Skeletal muscle tissue (tissue), 4 donors: ENCODE results near the gene JARID2. TPM values are rescaled to one million over a fixed set of nuclear protein-coding genes. Genes with fewer than 3 reads are reported as not detected.

Experiments used
- H3K27ac ChIP-seq: one replicate; pipeline ENCODE4 v1.7.0; 2013; ENCODE audit warnings: mild to moderate bottlenecking, low read depth, low read length, inconsistent platforms
- H3K27me3 ChIP-seq, 3 donors: one replicate each; pipeline ENCODE4 v1.7.0; 2013; ENCODE audit warnings: low read length in 3 of 3; ENCODE audit not compliant: control insufficient read depth in 3 of 3, insufficient read depth in 3 of 3
- H3K36me3 ChIP-seq, 3 donors: one replicate each; pipeline ENCODE4 v1.7.0; 2013; ENCODE audit warnings: low read length in 3 of 3; ENCODE audit not compliant: control insufficient read depth in 3 of 3, insufficient read depth in 3 of 3
- H3K4me1 ChIP-seq, 3 donors: one replicate each; pipeline ENCODE4 v1.7.0; 2013; ENCODE audit warnings: low read length in 3 of 3, mild to moderate bottlenecking in 3 of 3; ENCODE audit not compliant: control insufficient read depth in 3 of 3, insufficient read depth in 3 of 3
- H3K4me3 ChIP-seq, 3 donors: one replicate each; pipeline ENCODE4 v1.7.0; 2013; ENCODE audit warnings: low read length in 3 of 3
- H3K9ac ChIP-seq, 3 donors: one replicate each; pipeline ENCODE4 v1.7.0; 2013; ENCODE audit warnings: low read length in 3 of 3, mild to moderate bottlenecking in 3 of 3, moderate library complexity in 2 of 3, low read depth in 1 of 3
- H3K9me3 ChIP-seq, 3 donors: one replicate each; pipeline ENCODE4 v1.7.0; 2013; ENCODE audit warnings: low read length in 3 of 3; ENCODE audit not compliant: control insufficient read depth in 3 of 3
- total RNA-seq: library from RNA; depleted of rRNA; stranded (reverse); fragments of >200 nt; gene quantifications from one replicate; pipeline ENCODE4 v1.2.3, GENCODE V29; 2014
- donor health status: Osteomylitis.

JARID2 gene
- total RNA-seq, 1 donor from 2014 or later = 12.0 TPM

DNA sequence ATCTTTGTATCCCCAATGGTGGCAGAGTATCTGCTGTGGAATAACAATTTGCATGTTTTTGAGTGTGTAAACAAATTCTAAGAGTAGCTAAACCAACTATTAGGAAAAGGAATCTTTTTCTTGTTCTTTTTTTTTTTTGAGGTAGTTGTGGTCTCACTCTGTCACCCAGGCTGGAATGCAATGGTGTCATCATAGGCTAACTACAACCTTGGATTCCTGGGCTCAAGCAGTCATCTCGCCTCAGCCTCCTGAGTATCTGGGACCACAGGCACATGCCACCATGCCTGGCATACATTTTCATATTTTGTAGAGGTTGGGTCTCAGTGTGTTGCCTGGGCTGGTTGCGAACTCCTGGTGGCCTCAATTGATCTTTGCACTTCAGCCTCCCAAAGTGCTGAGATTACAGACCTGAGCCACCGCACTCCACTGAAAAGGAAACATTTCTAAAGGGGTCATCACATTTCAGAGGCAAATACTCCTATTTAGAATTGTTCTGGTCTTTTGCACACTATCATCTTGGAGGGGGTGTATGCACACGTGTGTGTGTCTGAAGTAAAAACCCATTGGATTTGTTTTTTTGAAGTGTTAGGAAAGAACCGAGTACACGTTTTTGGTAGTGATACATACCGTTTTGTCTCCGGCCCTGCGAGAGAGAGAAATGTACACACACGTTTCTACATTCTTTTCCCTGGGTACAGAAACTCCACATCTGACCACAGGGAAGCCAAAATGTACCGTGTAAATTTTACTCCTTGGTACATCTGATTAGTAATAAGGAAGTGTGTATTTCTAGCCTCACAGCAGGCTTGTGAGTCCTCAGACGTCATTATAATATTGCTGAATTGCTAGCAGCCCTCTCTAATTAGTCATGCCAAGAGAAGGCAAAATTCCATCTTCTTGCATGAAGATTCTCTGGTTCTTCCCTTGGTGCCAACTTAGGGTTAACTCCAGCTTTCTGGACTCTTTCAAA, 183.6 kb downstream of the JARID2 start:
- no peak overlapping the region for H3K27ac ChIP-seq
- H3K36me3 ChIP-seq = no peaks in the 10 kb centered on the region
- no peak overlapping the region for H3K4me3 ChIP-seq
- H3K9ac ChIP-seq = no peak overlapping the region
- no peaks in the 10 kb centered on the region for H3K9me3 ChIP-seq
- H3K27me3 ChIP-seq = no peaks in the 10 kb centered on the region
- H3K4me1 ChIP-seq = peaks cover 42 to 70% (median 50%) of the 10 kb centered on the region in 3 donors

DNA sequence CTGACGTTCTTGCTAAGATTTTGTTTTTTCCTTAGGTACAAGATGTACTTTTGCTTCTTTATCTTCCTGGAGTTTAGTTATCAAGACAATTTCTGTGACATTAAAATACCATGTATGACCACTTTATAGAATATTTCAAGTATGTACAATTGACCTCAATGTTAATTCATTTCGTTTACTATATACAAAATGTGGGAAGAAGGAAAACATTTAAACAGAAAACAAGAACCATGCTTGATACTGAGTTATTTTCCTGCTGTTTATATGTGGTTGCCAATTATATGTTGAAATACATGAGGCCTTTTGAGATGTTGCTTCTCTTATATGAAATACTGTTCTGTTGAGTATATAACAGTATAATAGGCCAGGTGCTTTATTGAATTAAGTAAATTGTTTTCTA, 184.3 kb downstream of the JARID2 start:
- Histone ChIP-seq H3K9ac (peak overlapping the region in 1 of 3 donors; percentile 15), H3K9me3 (peaks cover 0 to 3% (median 2%) of the 10 kb centered on the region in 3 donors), H3K36me3 (no peaks in the 10 kb centered on the region), H3K4me3 (no peak overlapping the region), H3K4me1 (peaks cover 42 to 70% (median 50%) of the 10 kb centered on the region in 3 donors), H3K27ac (peak overlapping the region; percentile 81), H3K27me3 (no peaks in the 10 kb centered on the region)

DNA sequence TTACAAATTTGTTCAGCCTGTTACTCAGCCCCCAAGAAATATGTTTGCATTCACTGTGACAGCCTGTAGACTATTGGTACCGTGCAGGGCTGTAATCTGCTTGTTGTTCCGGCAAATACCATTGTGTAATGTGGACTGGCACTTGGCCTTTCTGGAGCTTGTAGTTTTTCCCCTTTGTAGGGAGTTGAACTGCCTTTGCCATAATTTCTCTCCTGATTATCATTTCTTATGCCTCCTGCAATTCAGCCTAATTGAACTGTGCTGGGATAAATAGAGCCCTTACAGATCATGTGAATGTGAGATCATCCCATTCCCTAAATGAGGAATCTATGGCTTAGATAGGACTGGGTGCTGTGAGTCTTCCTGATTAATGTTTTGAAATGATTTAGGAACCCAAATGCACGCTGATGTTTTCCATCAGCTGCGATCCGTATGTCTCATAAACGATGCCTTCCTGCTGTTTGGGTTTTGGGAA, 185.1 kb downstream of the JARID2 start:
- no peaks in the 10 kb centered on the region for H3K36me3 ChIP-seq
- no peaks in the 10 kb centered on the region for H3K27me3 ChIP-seq
- H3K9ac ChIP-seq = peak overlapping the region in 1 of 3 donors; percentile 15
- H3K9me3 ChIP-seq = peaks cover 0 to 5% (median 4%) of the 10 kb centered on the region in 3 donors
- peak overlapping the region; percentile 81 for H3K27ac ChIP-seq
- H3K4me1 ChIP-seq = peaks cover 41 to 67% (median 50%) of the 10 kb centered on the region in 3 donors
- no peak overlapping the region for H3K4me3 ChIP-seq

DNA sequence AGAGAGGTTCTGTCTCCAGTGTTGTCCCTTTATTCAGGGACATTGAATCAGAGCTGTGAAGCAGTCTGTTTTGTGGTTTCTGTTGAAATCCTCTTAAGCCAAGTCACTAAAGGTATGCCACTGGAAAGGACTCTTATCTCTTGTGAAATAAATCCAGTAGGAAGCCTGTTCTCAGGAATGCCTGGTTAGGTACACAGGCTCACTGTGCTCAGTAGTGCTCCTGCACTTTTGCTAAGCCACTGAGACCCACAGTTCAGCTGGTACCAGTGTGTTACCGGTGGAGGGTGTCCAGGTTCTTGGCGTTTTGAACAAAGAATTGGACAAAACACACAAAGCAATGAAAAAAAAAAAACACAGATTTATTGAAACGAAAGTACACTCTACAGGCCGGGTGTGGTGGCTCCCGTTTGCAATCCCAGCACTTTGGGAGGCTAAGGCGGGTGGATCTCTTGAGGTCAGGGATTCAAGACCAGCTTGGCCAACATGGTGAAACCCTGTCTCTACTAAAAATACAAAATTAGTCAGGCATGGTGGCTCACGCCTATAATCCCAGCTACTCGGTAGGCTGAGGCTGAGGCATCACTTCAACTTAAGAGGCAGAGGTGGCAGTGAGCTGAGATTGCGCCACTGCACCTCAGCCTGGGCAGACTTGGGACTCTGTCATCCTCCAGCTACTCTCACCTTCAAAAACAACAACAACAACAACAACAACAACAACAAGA, 186.1 kb downstream of the JARID2 start:
- Histone ChIP-seq H3K4me1 (peaks cover 45 to 68% (median 50%) of the 10 kb centered on the region in 3 donors), H3K9me3 (peaks cover 0 to 5% (median 4%) of the 10 kb centered on the region in 3 donors), H3K27me3 (no peaks in the 10 kb centered on the region), H3K36me3 (no peaks in the 10 kb centered on the region), H3K4me3 (peak overlapping the region; percentile 33 to 51 (median 36)), H3K9ac (peak overlapping the region; percentile 15 to 58 (median 40)), H3K27ac (peak overlapping the region; percentile 81)

DNA sequence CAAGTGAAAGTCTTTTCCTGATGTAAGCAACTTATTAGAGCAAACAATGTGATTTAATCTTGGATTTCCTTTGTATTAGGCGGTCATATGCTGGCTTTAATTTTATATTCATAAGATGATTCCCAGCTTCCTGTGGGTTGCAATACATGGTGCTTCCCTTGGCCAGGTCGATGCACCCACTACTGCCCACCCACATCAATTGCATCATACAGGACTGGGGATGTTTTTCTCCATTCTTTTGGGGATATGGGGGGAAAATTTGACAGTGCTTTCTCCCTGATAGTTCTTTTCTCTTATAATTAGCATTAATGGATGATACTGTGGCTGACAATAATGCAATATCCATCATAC, 187.6 kb downstream of the JARID2 start:
- Histone ChIP-seq H3K27ac (no peak overlapping the region), H3K27me3 (no peaks in the 10 kb centered on the region), H3K4me3 (no peak overlapping the region), H3K9me3 (peaks cover 0 to 5% (median 4%) of the 10 kb centered on the region in 3 donors), H3K9ac (no peak overlapping the region), H3K36me3 (no peaks in the 10 kb centered on the region), H3K4me1 (peaks cover 36 to 63% (median 41%) of the 10 kb centered on the region in 3 donors)

DNA sequence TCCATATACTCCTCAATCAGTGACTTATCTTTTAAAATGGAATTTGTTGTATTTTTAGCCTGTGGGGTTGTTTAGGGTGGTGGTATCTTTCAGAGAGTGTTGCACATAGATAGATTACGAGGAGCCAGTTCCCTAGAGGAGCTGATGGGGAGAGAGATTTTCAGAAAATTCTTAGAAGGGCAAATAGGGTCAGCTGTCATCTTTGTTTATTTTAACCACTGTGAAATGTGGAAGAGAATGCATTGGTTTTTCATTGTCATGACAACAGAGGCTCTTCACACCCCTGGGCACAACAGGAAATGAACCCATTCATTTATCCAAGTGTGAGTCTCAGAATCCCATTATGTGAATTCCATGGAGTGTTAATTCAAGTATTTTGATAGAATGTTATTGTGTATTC, 188.4 kb downstream of the JARID2 start:
- peaks cover 38 to 60% (median 42%) of the 10 kb centered on the region in 3 donors for H3K4me1 ChIP-seq
- H3K9ac ChIP-seq = no peak overlapping the region
- no peaks in the 10 kb centered on the region for H3K36me3 ChIP-seq
- no peak overlapping the region for H3K27ac ChIP-seq
- H3K9me3 ChIP-seq = peaks cover 0 to 5% (median 4%) of the 10 kb centered on the region in 3 donors
- H3K4me3 ChIP-seq = no peak overlapping the region
- H3K27me3 ChIP-seq = no peaks in the 10 kb centered on the region

DNA sequence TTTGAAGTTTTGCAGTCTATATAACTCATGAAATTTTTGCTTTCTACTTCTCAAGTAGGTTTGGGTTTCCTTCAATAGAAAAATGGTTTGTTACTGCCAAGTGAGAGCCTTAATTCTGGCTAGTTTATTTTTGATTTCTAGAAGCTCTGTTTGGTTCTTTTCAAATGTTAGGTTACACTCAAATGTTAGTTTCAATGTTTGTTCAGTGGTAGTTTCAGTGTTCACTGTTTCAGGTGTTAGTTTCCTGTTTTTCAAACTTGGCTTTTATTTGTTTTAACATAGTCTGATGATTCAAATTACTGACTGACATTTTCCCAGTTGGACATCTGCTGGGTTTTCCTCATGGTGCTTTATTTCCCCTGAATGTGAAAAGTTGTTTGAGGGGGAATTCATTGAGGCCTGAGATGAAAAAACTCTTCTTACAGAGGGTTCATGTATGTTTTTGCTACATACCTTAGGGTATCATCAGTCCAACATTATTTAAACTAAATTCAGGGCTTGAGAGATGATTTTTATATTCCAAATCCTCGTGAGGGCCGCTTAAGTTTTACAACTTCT, 189.0 kb downstream of the JARID2 start:
- Histone ChIP-seq H3K4me1 (peaks cover 39 to 60% (median 39%) of the 10 kb centered on the region in 3 donors), H3K27me3 (no peaks in the 10 kb centered on the region), H3K27ac (no peak overlapping the region), H3K4me3 (no peak overlapping the region), H3K9me3 (peaks cover 0 to 5% (median 4%) of the 10 kb centered on the region in 3 donors), H3K9ac (no peak overlapping the region), H3K36me3 (no peaks in the 10 kb centered on the region)

DNA sequence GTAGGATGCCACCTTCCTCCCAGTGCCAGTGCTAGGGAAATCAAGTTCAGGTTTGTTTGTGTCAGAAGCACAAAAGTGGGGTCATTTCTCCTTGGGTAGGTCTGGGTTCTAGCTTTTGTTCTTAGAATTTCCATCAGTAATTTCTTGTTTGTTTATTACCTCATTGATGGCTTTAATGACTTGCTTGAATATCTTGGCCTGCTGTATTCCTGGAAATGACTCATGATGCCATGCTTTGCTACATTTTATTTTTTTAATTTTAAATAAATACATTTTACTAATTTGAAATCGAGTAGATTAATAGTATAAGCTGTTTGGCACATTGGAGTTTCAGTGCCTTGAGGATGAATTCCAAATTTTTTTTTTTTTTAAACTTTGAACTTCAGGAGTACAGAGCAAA, 189.6 kb downstream of the JARID2 start:
- no peak overlapping the region for H3K4me3 ChIP-seq
- H3K9me3 ChIP-seq = peaks cover 0 to 5% (median 4%) of the 10 kb centered on the region in 3 donors
- H3K9ac ChIP-seq = no peak overlapping the region
- H3K27ac ChIP-seq = no peak overlapping the region
- peaks cover 38 to 62% (median 39%) of the 10 kb centered on the region in 3 donors for H3K4me1 ChIP-seq
- H3K27me3 ChIP-seq = no peaks in the 10 kb centered on the region
- H3K36me3 ChIP-seq = no peaks in the 10 kb centered on the region

DNA sequence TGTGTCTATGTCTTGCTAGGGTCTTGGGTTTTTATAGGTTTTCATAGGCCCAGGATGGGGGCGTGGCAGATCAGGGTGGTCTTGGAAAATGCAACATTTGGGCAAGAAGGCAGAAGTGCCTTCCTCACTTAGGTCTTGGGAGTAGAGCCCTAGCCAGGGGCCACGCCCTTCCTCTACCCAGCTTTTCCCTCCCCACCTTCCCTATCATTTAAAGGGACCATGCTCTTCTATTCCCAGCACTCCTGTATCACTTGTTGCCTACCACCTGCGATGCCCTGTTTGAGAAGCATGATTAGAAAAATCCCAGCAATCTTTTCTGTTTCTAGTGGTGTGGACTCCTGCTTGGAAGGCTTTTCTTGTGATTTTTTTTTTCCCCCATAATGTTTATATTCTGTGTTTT, 190.6 kb downstream of the JARID2 start:
- H3K4me3 ChIP-seq = no peak overlapping the region
- peaks cover 0 to 5% (median 4%) of the 10 kb centered on the region in 3 donors for H3K9me3 ChIP-seq
- H3K4me1 ChIP-seq = peaks cover 31 to 58% (median 38%) of the 10 kb centered on the region in 3 donors
- H3K9ac ChIP-seq = no peak overlapping the region
- no peaks in the 10 kb centered on the region for H3K27me3 ChIP-seq
- no peak overlapping the region for H3K27ac ChIP-seq
- no peaks in the 10 kb centered on the region for H3K36me3 ChIP-seq
